H1 (cell line): ENCODE measurements around the gene PTPN5. TPM values are rescaled to one million over a fixed set of nuclear protein-coding genes. Genes with fewer than 3 reads are reported as not detected.

Experiments
- ASH2L ChIP-seq: fragments of 200-600, 300-600 bp; sonication (generic); IDR thresholded peaks from one replicate; pipeline ENCODE4 v1.7.1; 2017; ENCODE audit warnings: low read length
- CBX8 ChIP-seq: fragments of 300-800, 300-1000 bp; sonication (generic); IDR thresholded peaks from 2 replicates; pipeline ENCODE4 v1.7.1; 2016; ENCODE audit warnings: low read depth, low read length, borderline replicate concordance
- EP300 ChIP-seq, 2 experiments: IDR thresholded peaks; 1 replicate in 1 of 2; 2 replicates in 1 of 2; pipeline ENCODE4 v1.6.1; 2011 to 2012; ENCODE audit warnings: low read depth in 2 of 2, low read length in 2 of 2, mild to moderate bottlenecking in 2 of 2, borderline replicate concordance in 1 of 2, inconsistent platforms in 1 of 2, moderate library complexity in 1 of 2
- FOSL1 ChIP-seq: IDR thresholded peaks from 2 replicates; pipeline ENCODE4 v1.6.1; 2011; ENCODE audit warnings: mild to moderate bottlenecking, low read depth, low read length, moderate library complexity; ENCODE audit not compliant: insufficient read depth
- HDAC2 ChIP-seq, 2 experiments: fragments of 300-600 bp in 1 of 2; sonication (generic) in 1 of 2; IDR thresholded peaks; 2 replicates each; pipeline ENCODE4 v1.6.1; 2011 to 2012; ENCODE audit warnings: low read depth in 2 of 2, low read length in 2 of 2, mild to moderate bottlenecking in 2 of 2, moderate library complexity in 2 of 2, borderline replicate concordance in 1 of 2, inconsistent platforms in 1 of 2
- NRF1 ChIP-seq: IDR thresholded peaks from 2 replicates; pipeline ENCODE4 v1.6.1; 2011; ENCODE audit warnings: mild to moderate bottlenecking, low read depth, low read length, improper control_type of control experiment
- POLR2AphosphoS5 ChIP-seq: IDR thresholded peaks from 2 replicates; pipeline ENCODE4 v1.6.1; 2011; ENCODE audit warnings: low read depth, low read length
- RAD21 ChIP-seq, 2 experiments: IDR thresholded peaks in 1 of 2; conservative IDR thresholded peaks in 1 of 2; 2 replicates each; pipeline ENCODE4 v1.6.1; 2011; ENCODE audit warnings: low read depth in 2 of 2, low read length in 2 of 2, improper control_type of control experiment in 1 of 2, inconsistent platforms in 1 of 2, mild to moderate bottlenecking in 1 of 2, moderate library complexity in 1 of 2
- RNF2 ChIP-seq: fragments of 200-900, 300-1000 bp; sonication (generic); IDR thresholded peaks from 2 replicates; pipeline ENCODE4 v1.7.1; 2016; ENCODE audit warnings: borderline replicate concordance, low read depth, mild to moderate bottlenecking, antibody characterized with exemption, low read length; ENCODE audit not compliant: poor library complexity, severe bottlenecking; ENCODE audit errors: missing control alignments
- SAP30 ChIP-seq: fragments of 300-600 bp; sonication (generic); IDR thresholded peaks from 2 replicates; pipeline ENCODE4 v1.7.1; 2012; ENCODE audit warnings: low read length, moderate library complexity, mild to moderate bottlenecking, inconsistent platforms; ENCODE audit not compliant: insufficient read depth, insufficient replicate concordance
- SIN3A ChIP-seq, 2 experiments: IDR thresholded peaks in 1 of 2; conservative IDR thresholded peaks in 1 of 2; 2 replicates each; pipeline ENCODE4 v1.6.1; 2011 to 2012; ENCODE audit warnings: low read length in 2 of 2, improper control_type of control experiment in 1 of 2, low read depth in 1 of 2, mild to moderate bottlenecking in 1 of 2
- SP2 ChIP-seq: IDR thresholded peaks from 2 replicates; pipeline ENCODE4 v1.6.1; 2012; ENCODE audit warnings: mild to moderate bottlenecking, low read length, inconsistent platforms
- SP4 ChIP-seq: IDR thresholded peaks from 2 replicates; pipeline ENCODE4 v1.6.1; 2012; ENCODE audit warnings: low read length, inconsistent platforms
- TAF1 ChIP-seq: IDR thresholded peaks from 2 replicates; pipeline ENCODE4 v1.6.1; 2011; ENCODE audit warnings: mild to moderate bottlenecking, low read depth, low read length
- TAF7 ChIP-seq: optimal IDR thresholded peaks from 2 replicates; pipeline ENCODE3; 2011; ENCODE audit warnings: low read depth, mild to moderate bottlenecking, inconsistent platforms, low read length, moderate library complexity, borderline replicate concordance
- YY1 ChIP-seq: IDR thresholded peaks from 2 replicates; pipeline ENCODE4 v1.6.1; 2011; ENCODE audit warnings: low read depth, mild to moderate bottlenecking, low read length
- polyA plus RNA-seq, 7 experiments: library from polyadenylated mRNA; depleted of rRNA in 3 of 7; stranded (reverse) in 5 of 7; unstranded in 2 of 7; fragments of >200 nt in 5 of 7; fragments of 200-250 nt in 2 of 7; gene quantifications; 1 replicate in 5 of 7; 2 replicates in 1 of 7; 4 replicates in 1 of 7; pipeline versions ENCODE4 v1.2.1 to v1.2.3, GENCODE V29; 2011 to 2013; ENCODE audit warnings: missing spikeins in 2 of 7, mixed read lengths in 2 of 7
- total RNA-seq: library from RNA; stranded (reverse); fragmentation: NEBNext Ultra II Directional; extraction: Animal tissue kit (Norgen Biotek cat#: 25700); gene quantifications from 2 replicates; pipeline ENCODE4 v1.2.1, GENCODE V29; 2021
- TF ChIP-seq, protein P1 (sequence below): IDR thresholded peaks from 2 replicates; pipeline ENCODE4 v1.6.1; 2011; ENCODE audit warnings: low read length, improper control_type of control experiment
- TF ChIP-seq, protein P2 (sequence below): IDR thresholded peaks from 2 replicates; pipeline ENCODE4 v1.6.1; 2012; ENCODE audit warnings: inconsistent platforms

Gene PTPN5
- total and polyA plus RNA-seq, 2 of the 8 experiments (the other 6 are each of a cell fraction or from before 2014, with no cell fraction given) = 8.4 to 12.9 TPM

DNA sequence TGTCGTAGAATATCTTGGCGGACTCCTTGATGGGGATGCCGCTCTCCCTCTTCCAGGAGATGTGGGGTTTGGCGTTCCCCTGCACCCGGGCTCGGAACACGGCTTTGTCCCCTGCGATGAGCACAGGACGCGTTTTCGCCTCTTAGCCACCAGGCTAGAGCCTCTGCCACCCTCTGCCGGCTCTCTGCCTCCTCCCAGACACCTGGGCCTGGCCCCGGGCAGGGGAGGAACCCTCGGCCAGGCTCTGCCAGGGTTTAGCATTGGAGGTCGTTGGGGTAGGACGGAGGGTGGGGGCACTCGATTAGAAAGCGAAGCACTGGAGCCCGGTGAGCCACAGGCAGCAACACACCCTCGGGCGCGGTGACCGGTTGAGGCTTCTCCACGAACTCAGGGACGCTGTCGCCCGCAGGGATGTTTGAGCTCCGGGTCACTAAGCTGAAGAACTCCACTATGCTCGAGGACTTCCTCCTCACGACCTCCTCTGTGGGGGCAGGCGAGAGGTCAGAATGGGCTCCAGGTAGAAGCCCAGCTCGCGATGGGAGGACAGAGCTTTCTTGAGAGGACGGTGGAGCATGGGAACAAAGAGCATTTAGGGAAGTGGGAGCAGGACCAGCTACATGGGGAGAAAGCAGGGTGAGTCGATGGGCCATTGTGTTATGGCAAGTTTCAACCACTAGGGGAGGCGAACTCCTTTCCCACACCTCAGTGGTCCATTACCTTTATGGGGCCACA lies 69.9 kb downstream of the PTPN5 start (continued):
- peak; percentile 34; the same call in 1 of the 2 replicates for TF ChIP-seq POLR2AphosphoS5
- no peak for TF ChIP-seq EP300 (IDR thresholded peaks at IDR 0.05; ENCODE audit: borderline replicate concordance in 1 of 2, low read depth in 2 of 2, low read length in 2 of 2)
- no peak for TF ChIP-seq FOSL1
- TF ChIP-seq SAP30 = peak; percentile 6
- TF ChIP-seq SP4 = no peak
- peak; percentile 15 to 59; a peak in 2 of 4 replicates for TF ChIP-seq SIN3A (conservative IDR thresholded peaks at IDR 0.05 in 1 of 2, IDR thresholded peaks at IDR 0.05 in 1 of 2; ENCODE audit: low read depth in 1 of 2, low read length in 2 of 2)
- TF ChIP-seq, protein P1, sequence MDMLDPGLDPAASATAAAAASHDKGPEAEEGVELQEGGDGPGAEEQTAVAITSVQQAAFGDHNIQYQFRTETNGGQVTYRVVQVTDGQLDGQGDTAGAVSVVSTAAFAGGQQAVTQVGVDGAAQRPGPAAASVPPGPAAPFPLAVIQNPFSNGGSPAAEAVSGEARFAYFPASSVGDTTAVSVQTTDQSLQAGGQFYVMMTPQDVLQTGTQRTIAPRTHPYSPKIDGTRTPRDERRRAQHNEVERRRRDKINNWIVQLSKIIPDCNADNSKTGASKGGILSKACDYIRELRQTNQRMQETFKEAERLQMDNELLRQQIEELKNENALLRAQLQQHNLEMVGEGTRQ = no peak
- TF ChIP-seq, protein P2, sequence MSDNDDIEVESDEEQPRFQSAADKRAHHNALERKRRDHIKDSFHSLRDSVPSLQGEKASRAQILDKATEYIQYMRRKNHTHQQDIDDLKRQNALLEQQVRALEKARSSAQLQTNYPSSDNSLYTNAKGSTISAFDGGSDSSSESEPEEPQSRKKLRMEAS = peak; percentile 45
- TF ChIP-seq YY1 = no peak
- TF ChIP-seq ASH2L = no peak
- peak in 1 of 2 experiments; percentile 70; a peak in 1 of 4 replicates for TF ChIP-seq HDAC2 (IDR thresholded peaks at IDR 0.05; ENCODE audit: borderline replicate concordance in 1 of 2, low read depth in 2 of 2, low read length in 2 of 2)
- TF ChIP-seq TAF1 = no peak; the same call in 1 of the 2 replicates
- TF ChIP-seq CBX8 = no peak
- TF ChIP-seq RAD21 (IDR thresholded peaks at IDR 0.05 in 1 of 2, conservative IDR thresholded peaks at IDR 0.05 in 1 of 2; ENCODE audit: low read depth in 2 of 2, low read length in 2 of 2) = peak; percentile 51 to 55
- TF ChIP-seq TAF7 = no peak
- TF ChIP-seq SP2 = no peak
- no peak for TF ChIP-seq NRF1
- TF ChIP-seq RNF2 = no peak
